Astrocyte of the spinal cord (primary cell): ENCODE data around the gene P2RY6.

Experiments
- DNase-seq: peaks from one replicate; pipeline ENCODE4 v3.0.0; 2011; ENCODE audit warnings: low read depth, low spot score
- H3K4me3 ChIP-seq: 2 replicates; pipeline ENCODE4 v1.5.1; 2011; ENCODE audit warnings: low read depth, mild to moderate bottlenecking, low read length, moderate library complexity
- CTCF ChIP-seq: IDR thresholded peaks from 2 replicates; pipeline ENCODE4 v1.5.1; 2012; ENCODE audit warnings: low read depth, mild to moderate bottlenecking, low read length, inconsistent platforms
- in situ Hi-C: cut with HindIII; loops from 2 replicates; pipeline ENCODE4 v1.10.0; 2017; ENCODE audit warnings: low sequenced_read_pairs

P2RY6 gene

DNA sequence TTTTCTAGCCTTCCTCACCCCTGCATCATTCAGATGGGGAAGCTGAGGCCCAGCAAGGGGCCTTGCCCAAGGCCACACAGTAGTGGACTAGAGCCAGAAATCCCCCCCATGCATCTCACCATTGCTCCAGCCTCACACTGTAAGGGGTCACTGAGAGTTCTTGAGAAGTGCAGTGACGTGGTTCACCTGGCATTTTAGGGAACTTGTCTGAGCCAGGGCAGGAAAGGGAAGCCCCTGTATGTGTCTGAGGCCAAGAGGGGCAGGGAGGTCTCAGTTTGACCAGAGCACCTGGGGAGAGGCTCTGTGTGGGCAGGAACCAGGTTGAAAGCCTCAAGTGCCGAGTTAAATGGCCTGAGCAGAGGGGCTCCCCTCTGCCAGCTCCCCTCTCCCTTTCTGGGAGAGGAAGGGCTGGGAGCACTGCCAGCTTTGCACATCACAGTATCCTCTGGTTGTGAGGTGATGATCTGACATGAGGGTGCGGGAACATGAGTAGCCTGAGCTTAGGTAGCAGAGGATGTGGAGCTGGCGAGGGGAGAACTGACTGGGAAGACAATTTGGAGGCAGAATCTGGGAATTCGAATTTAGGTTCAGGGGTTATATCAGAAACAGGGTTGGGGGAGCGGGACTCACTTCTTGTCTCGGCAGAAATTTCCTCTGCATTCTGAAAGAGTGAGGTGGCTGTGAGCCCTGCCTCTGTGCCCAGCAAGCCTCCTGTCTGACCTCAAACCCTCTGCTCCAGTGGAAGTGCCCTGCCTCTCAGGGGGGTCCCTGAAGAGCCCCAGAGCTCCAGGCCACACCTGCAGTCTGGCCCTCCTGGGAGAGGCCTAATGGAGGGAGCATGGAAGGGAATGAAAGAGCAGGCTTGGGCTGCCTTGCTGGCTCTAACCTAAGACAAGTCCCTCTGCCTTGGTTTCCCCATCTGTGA is 50.5 kb downstream of the P2RY6 start:
- DNase-seq, result peak; percentile 71
- in situ Hi-C loops, result no loop called here

DNA sequence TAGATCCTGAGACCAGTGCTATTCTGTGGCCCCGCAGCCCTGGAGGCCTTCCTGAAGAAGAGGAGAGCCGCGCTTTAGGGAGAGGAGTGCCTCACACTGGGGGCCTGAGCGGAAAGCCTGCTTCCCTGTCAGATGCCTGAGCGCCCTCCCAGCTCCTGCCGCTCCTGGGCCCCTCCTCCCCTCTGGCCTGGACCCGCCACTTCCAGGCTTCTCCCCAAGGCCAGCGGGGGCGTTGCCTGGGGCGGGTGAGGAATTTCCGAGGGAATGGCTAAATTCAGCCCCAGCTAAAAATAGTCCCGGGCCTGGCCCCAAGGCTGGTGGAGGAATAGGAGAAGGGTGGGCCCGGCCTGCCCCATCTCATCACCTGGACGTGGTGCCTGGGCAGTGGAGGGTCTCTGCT is 51.3 kb downstream of the P2RY6 start:
- peak; percentile 4 for TF ChIP-seq CTCF
- H3K4me3 ChIP-seq, result no peak overlapping the region
- in situ Hi-C loops, result no loop called here
- DNase-seq, result peak; percentile 44

More for the DNA sequence above, 50.5 kb downstream of the P2RY6 start:
- no peak overlapping the region for H3K4me3 ChIP-seq
- TF ChIP-seq CTCF, result no peak

GRCh38 chr11:73324116-73324515 is 52.0 kb downstream of the P2RY6 start:
- in situ Hi-C loops, result no loop called here
- no peak for DNase-seq
- TF ChIP-seq CTCF, result no peak
- H3K4me3 ChIP-seq, result no peak overlapping the region

DNA sequence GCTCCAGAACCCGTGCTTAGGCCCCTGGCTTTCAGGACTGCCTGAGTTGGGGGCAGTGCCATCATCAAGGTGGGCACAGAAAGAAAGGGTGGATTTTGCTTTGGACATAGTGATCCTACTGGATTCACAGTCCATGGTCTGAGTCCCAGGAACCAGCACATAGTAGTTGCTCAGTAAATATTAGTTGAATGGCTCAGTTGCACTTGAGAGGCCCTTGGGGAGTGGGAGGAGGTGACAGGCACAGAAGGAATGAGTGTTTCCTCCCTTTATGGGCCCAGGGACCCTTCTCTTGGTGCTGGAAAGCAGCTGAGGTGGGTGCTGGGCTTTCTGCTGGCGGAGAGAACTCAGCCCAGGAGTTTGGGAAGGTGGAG is 52.5 kb downstream of the P2RY6 start:
- DNase-seq, result no peak
- no peak for TF ChIP-seq CTCF
- in situ Hi-C loops, result no loop called here
- no peak overlapping the region for H3K4me3 ChIP-seq

DNA sequence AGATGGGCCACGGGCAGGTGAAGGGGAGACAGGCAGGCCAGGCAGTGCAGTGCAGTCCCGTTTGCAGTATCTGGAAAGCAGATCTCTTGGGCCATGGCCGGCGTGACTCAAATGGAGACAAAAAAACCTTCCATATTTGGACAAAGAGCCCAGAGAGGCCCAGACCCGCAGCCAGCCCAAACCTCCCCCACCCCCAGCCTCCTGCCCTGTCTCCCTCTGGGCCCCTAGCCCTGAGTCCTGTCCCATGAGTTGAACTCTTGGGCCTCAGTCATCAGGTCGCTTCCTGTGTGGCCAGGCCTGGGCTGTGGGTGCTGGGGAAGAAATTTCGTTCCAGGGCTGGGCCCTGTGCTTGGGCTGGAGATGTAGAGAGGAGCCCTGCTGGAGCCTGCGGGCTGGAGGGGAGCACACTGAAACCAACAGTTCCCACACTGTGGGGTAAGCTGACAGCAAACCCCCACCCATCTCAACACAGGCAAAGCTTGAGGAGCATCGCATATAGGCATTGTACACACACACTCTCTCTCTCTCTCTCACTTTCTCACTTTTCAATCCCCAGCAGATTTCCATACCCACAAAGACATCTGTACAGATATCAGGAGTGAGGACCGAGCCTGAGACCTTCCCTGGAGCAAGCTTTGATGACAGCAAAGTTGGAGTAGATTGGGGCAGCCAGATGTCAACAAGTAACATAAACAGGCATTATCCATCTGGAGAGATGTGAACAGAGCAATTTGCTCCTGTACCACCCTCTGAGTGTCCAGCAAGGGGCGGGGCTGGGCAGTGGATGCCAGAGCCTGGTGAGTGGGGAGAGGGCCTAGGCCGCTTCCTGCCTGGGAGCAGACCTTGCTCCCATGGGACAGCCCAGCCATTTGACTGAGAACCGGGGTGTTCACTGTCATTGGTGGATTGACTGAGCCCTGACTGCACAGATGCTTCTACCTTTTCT is 53.2 kb downstream of the P2RY6 start:
- no peak overlapping the region for H3K4me3 ChIP-seq
- TF ChIP-seq CTCF, result no peak
- no peak for DNase-seq
- in situ Hi-C loops, result no loop called here

- no peak for TF ChIP-seq CTCF
- peak; percentile 42 for DNase-seq
- no peak overlapping the region for H3K4me3 ChIP-seq
- in situ Hi-C loops, result no loop called here
These were observed 55.0 kb downstream of the P2RY6 start for GRCh38 chr11:73326929-73327811.
